PC-9 (cell line): Measurements from ENCODE around the gene PCDHGC5.

Experiments
- EZH2 ChIP-seq: fragments of 200-600 bp; sonication (generic); IDR thresholded peaks from 2 replicates; pipeline ENCODE4 v1.8.0; 2017; ENCODE audit warnings: antibody characterized with exemption, low read depth
- TF ChIP-seq, protein P1 (sequence below): fragments of 200-600 bp; sonication (generic); conservative IDR thresholded peaks from 2 replicates; pipeline ENCODE4 v1.6.1; 2017; ENCODE audit warnings: mixed run types, antibody characterized with exemption, mild to moderate bottlenecking, moderate library complexity

- TF ChIP-seq EZH2 = no peak
- TF ChIP-seq, protein P1, sequence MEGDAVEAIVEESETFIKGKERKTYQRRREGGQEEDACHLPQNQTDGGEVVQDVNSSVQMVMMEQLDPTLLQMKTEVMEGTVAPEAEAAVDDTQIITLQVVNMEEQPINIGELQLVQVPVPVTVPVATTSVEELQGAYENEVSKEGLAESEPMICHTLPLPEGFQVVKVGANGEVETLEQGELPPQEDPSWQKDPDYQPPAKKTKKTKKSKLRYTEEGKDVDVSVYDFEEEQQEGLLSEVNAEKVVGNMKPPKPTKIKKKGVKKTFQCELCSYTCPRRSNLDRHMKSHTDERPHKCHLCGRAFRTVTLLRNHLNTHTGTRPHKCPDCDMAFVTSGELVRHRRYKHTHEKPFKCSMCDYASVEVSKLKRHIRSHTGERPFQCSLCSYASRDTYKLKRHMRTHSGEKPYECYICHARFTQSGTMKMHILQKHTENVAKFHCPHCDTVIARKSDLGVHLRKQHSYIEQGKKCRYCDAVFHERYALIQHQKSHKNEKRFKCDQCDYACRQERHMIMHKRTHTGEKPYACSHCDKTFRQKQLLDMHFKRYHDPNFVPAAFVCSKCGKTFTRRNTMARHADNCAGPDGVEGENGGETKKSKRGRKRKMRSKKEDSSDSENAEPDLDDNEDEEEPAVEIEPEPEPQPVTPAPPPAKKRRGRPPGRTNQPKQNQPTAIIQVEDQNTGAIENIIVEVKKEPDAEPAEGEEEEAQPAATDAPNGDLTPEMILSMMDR = no peak
These were observed 1.4 kb downstream of the PCDHGC5 start for GRCh38 chr5:141490271-141490670.
